ENCODE results near the gene FRMD3.

Gene FRMD3

GRCh38 chr9:83218411-83219090, 319.6 kb downstream of the FRMD3 start:
- DNase-seq, result no peak

GRCh38 chr9:83209188-83209731, 328.9 kb downstream of the FRMD3 start:
- no peak for DNase-seq

GRCh38 chr9:83208065-83208850, 329.9 kb downstream of the FRMD3 start:
- DNase-seq, result no peak

GRCh38 chr9:83204047-83204446, 334.2 kb downstream of the FRMD3 start:
- DNase-seq, result peak; percentile 3

GRCh38 chr9:83200531-83200930, 337.7 kb downstream of the FRMD3 start:
- DNase-seq, result no peak

GRCh38 chr9:83199832-83200231, 338.4 kb downstream of the FRMD3 start:
- no peak for DNase-seq

GRCh38 chr9:83199240-83199639, 339.0 kb downstream of the FRMD3 start:
- peak; percentile 53 for DNase-seq

GRCh38 chr9:83198371-83198770, 339.8 kb downstream of the FRMD3 start:
- DNase-seq, result peak; percentile 35

- peak; percentile 61 for DNase-seq
Measured at GRCh38 chr9:83197591-83197990, 340.6 kb downstream of the FRMD3 start.

GRCh38 chr9:83196946-83197345, 341.3 kb downstream of the FRMD3 start:
- DNase-seq, result no peak
